SK-N-MC (cell line): Measurements from ENCODE around the gene ALG3.

Experiments used
- EZH2 ChIP-seq: fragments of 200-600 bp; sonication (generic); IDR thresholded peaks from one replicate; pipeline ENCODE4 v1.6.1; 2017; ENCODE audit warnings: antibody characterized with exemption
- POLR2AphosphoS5 ChIP-seq: IDR thresholded peaks from 2 replicates; pipeline ENCODE4 v1.6.1; 2012; ENCODE audit warnings: mild to moderate bottlenecking, low read depth, low read length, borderline replicate concordance

DNA sequence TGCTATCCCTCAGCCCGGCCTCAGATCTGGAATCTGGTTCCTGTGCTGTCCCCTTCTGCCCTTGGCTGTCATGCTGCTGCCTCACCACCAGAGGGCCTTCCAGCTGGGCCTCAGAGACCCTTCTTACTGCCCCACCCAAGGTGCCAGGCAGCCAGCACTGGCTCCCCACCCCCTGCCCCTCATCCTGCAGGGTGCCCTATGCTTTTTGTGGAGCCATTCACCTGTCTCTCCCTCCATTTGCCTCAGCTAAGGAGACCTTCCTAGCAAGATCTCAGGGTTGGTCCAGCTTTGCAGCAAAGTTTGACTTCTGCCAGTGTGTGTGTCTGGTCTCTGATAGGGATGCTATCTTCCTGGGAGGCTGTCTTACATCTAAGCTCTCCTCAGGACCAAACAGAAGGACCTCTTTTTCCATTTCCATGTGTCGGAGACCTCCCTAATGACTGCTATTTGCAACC lies 21.3 kb downstream of the ALG3 start:
- no peak for TF ChIP-seq EZH2
- no peak for TF ChIP-seq POLR2AphosphoS5
